Daoy (cell line): Measurements from ENCODE around the gene GRM5. TPM values are rescaled to one million over a fixed set of nuclear protein-coding genes. Genes with fewer than 3 reads are reported as not detected.

Experiments
- total RNA-seq: library from RNA; depleted of rRNA; stranded (reverse); fragments of >200 nt; shearing (Covaris generic); gene quantifications from 2 replicates; pipeline ENCODE4 v1.2.3, GENCODE V29; 2014; rRNA removed

The GRM5 gene
- total RNA-seq, 1 experiment from 2014 or later = not detected

Other genes starting within 250 kb of the GRM5 start
- gene TYR, start 111.9 kb upstream of the GRM5 start, total RNA-seq = not detected in 2 replicates